Activated CD8-positive, alpha-beta memory T cell treated with anti-CD3 and anti-CD28 coated beads, Interleukin-2, amount 50 U/mL, for 24 hours (primary cell): ENCODE measurements around the gene PTPRD.

Experiments
- DNase-seq: peaks from one replicate; pipeline ENCODE4 v3.0.0-alpha.2; 2020; ENCODE audit errors: extremely low read depth

The PTPRD gene

GRCh38 chr9:8337834-8338766 is 2274.7 kb downstream of the PTPRD start:
- no peak for DNase-seq

- DNase-seq, result no peak
These were observed 2279.9 kb downstream of the PTPRD start for GRCh38 chr9:8332871-8333270.

- no peak for DNase-seq
These were observed 2280.5 kb downstream of the PTPRD start for GRCh38 chr9:8332331-8332650.

GRCh38 chr9:8331507-8332330 is 2281.1 kb downstream of the PTPRD start:
- DNase-seq, result no peak

- no peak for DNase-seq
These were observed 2283.1 kb downstream of the PTPRD start for GRCh38 chr9:8329561-8330283.

GRCh38 chr9:8315211-8315610 is 2297.6 kb downstream of the PTPRD start:
- DNase-seq, result no peak

- no peak for DNase-seq
These were observed 2303.5 kb downstream of the PTPRD start for GRCh38 chr9:8309258-8309657.

GRCh38 chr9:8304720-8305119 is 2308.1 kb downstream of the PTPRD start:
- no peak for DNase-seq

- DNase-seq, result no peak
These were observed 2311.5 kb downstream of the PTPRD start for GRCh38 chr9:8301296-8301695.

- DNase-seq, result no peak
These were observed 2315.8 kb downstream of the PTPRD start for GRCh38 chr9:8297047-8297446.

- no peak for DNase-seq
These were observed 2320.1 kb downstream of the PTPRD start for GRCh38 chr9:8292657-8293056.

- DNase-seq, result no peak
These were observed 2323.1 kb downstream of the PTPRD start for GRCh38 chr9:8289681-8290080.

GRCh38 chr9:8287970-8288369 is 2324.8 kb downstream of the PTPRD start:
- DNase-seq, result no peak

GRCh38 chr9:8287501-8287900 is 2325.3 kb downstream of the PTPRD start:
- DNase-seq, result no peak

- DNase-seq, result no peak
These were observed 2327.9 kb downstream of the PTPRD start for GRCh38 chr9:8284884-8285283.

GRCh38 chr9:8282535-8282934 is 2330.3 kb downstream of the PTPRD start:
- DNase-seq, result no peak

- DNase-seq, result no peak
These were observed 2332.0 kb downstream of the PTPRD start for GRCh38 chr9:8280811-8281210.

- no peak for DNase-seq
These were observed 2334.8 kb downstream of the PTPRD start for GRCh38 chr9:8278048-8278447.

GRCh38 chr9:8270235-8270634 is 2342.6 kb downstream of the PTPRD start:
- DNase-seq, result no peak

GRCh38 chr9:8268881-8269280 is 2343.9 kb downstream of the PTPRD start:
- no peak for DNase-seq

- DNase-seq, result no peak
These were observed 2344.5 kb downstream of the PTPRD start for GRCh38 chr9:8268216-8268878.

GRCh38 chr9:8267636-8268035 is 2345.2 kb downstream of the PTPRD start:
- DNase-seq, result no peak
